WTC11 (cell line): ENCODE data around the gene PCDHGB4. TPM values are rescaled to one million over a fixed set of nuclear protein-coding genes. Genes with fewer than 3 reads are reported as not detected.
A peak's percentile ranks its signal among the peaks of the same experiment; 100 is the strongest.

Experiments
- ATAC-seq: fragments of 200-7000 bp; cut with Tn5 transposase; 2 replicates; pipeline ENCODE4 v1.10.0; 2021; ENCODE audit warnings: mild to moderate bottlenecking, moderate library complexity
- CTCF ChIA-PET: fragments of 300-600 bp; sonication (Branson Sonifier 250); formaldehyde crosslinking; loops from one replicate; lab custom pipeline; 2021; ENCODE audit warnings: antibody characterized with exemption; lab: Charles Lee
- POLR2A ChIA-PET: fragments of 350-600 bp; sonication (Branson Sonifier 250); formaldehyde crosslinking; loops from one replicate; lab custom pipeline; 2021; ENCODE audit warnings: antibody characterized with exemption; lab: Charles Lee
- DNase-seq: peaks from one replicate; pipeline ENCODE4 v3.0.0; 2021; ENCODE audit warnings: low spot score
- H3K27ac Mint-ChIP-seq: 2 replicates; pipeline ENCODE4 v1.8.0; 2021; ENCODE audit warnings: mixed read lengths
- H3K27me3 Mint-ChIP-seq: 2 replicates; pipeline ENCODE4 v1.8.0; 2021; ENCODE audit warnings: low read depth, mild to moderate bottlenecking, moderate library complexity, mixed read lengths
- H3K36me3 Mint-ChIP-seq: 2 replicates; pipeline ENCODE4 v1.8.0; 2021; ENCODE audit warnings: mixed read lengths
- H3K4me1 Mint-ChIP-seq: 2 replicates; pipeline ENCODE4 v1.8.0; 2022; ENCODE audit warnings: mixed read lengths
- H3K4me3 Mint-ChIP-seq: 2 replicates; pipeline ENCODE4 v1.8.0; 2021; ENCODE audit warnings: mild to moderate bottlenecking, moderate library complexity, mixed read lengths
- H3K9me3 Mint-ChIP-seq: 2 replicates; pipeline ENCODE4 v1.8.0; 2021; ENCODE audit warnings: mixed read lengths
- ATF6 ChIP-seq: sonication (generic); formaldehyde crosslinking; IDR thresholded peaks from 2 replicates; pipeline ENCODE4 v1.8.1; 2023; ENCODE audit warnings: mild to moderate bottlenecking, missing genetic modification reagents
- CREB1 ChIP-seq: sonication (generic); formaldehyde crosslinking; IDR thresholded peaks from 2 replicates; pipeline ENCODE4 v1.8.0; 2023; ENCODE audit warnings: mild to moderate bottlenecking, missing genetic modification reagents
- CREM ChIP-seq: sonication (generic); formaldehyde crosslinking; IDR thresholded peaks from 2 replicates; pipeline ENCODE4 v1.8.1; 2022; ENCODE audit warnings: mild to moderate bottlenecking, missing genetic modification reagents, moderate library complexity
- CTCF ChIP-seq: fragments of 200-600 bp; IDR thresholded peaks from 2 replicates; pipeline ENCODE4 v1.8.0; 2022; ENCODE audit warnings: antibody characterized with exemption
- E2F1 ChIP-seq: sonication (generic); formaldehyde crosslinking; IDR thresholded peaks from 2 replicates; pipeline ENCODE4 v1.8.0; 2022; ENCODE audit warnings: mild to moderate bottlenecking, missing genetic modification reagents
- E2F4 ChIP-seq: sonication (generic); formaldehyde crosslinking; IDR thresholded peaks from 2 replicates; pipeline ENCODE4 v1.8.1; 2022; ENCODE audit warnings: low read depth, mild to moderate bottlenecking, moderate library complexity, missing genetic modification reagents, borderline replicate concordance
- ERG ChIP-seq: fragments of 250-450 bp; sonication (Bioruptor Pico); IDR thresholded peaks from 2 replicates; pipeline ENCODE4 v1.8.0; 2021; ENCODE audit warnings: mild to moderate bottlenecking
- ESRRA ChIP-seq: sonication (generic); formaldehyde crosslinking; IDR thresholded peaks from 2 replicates; pipeline ENCODE4 v1.8.1; 2022; ENCODE audit warnings: mild to moderate bottlenecking, missing genetic modification reagents, borderline replicate concordance
- ETV6 ChIP-seq: sonication (generic); formaldehyde crosslinking; IDR thresholded peaks from 2 replicates; pipeline ENCODE4 v1.8.1; 2022; ENCODE audit warnings: mild to moderate bottlenecking, missing genetic modification reagents
- FOXP1 ChIP-seq: sonication (generic); formaldehyde crosslinking; IDR thresholded peaks from 2 replicates; pipeline ENCODE4 v1.8.0; 2022; ENCODE audit warnings: missing genetic modification reagents, mild to moderate bottlenecking, moderate library complexity, borderline replicate concordance
- HMGXB4 ChIP-seq: sonication (generic); formaldehyde crosslinking; IDR thresholded peaks from 2 replicates; pipeline ENCODE4 v1.8.1; 2023; ENCODE audit warnings: mild to moderate bottlenecking, moderate library complexity, missing genetic modification reagents
- IRF1 ChIP-seq: sonication (generic); formaldehyde crosslinking; IDR thresholded peaks from 2 replicates; pipeline ENCODE4 v1.8.0; 2023; ENCODE audit warnings: missing genetic modification reagents
- JAZF1 ChIP-seq: fragments of 250-450 bp; sonication (Bioruptor Pico); IDR thresholded peaks from 2 replicates; pipeline ENCODE4 v1.9.0; 2021; ENCODE audit warnings: moderate library complexity, mild to moderate bottlenecking, inconsistent platforms
- MLX ChIP-seq: sonication (generic); formaldehyde crosslinking; IDR thresholded peaks from 2 replicates; pipeline ENCODE4 v1.8.1; 2023; ENCODE audit warnings: mild to moderate bottlenecking, missing genetic modification reagents, moderate library complexity
- NFATC4 ChIP-seq: fragments of 250-450 bp; sonication (Bioruptor Pico); IDR thresholded peaks from 2 replicates; pipeline ENCODE4 v1.9.0; 2021; ENCODE audit warnings: mild to moderate bottlenecking
- NR3C1 ChIP-seq: sonication (generic); formaldehyde crosslinking; conservative IDR thresholded peaks from 2 replicates; pipeline ENCODE4 v1.8.1; 2023; ENCODE audit warnings: low read depth, mild to moderate bottlenecking, missing genetic modification reagents
- RORB ChIP-seq: fragments of 250-450 bp; sonication (Bioruptor Pico); IDR thresholded peaks from 2 replicates; pipeline ENCODE4 v1.9.0; 2021; ENCODE audit warnings: mild to moderate bottlenecking
- SMAD4 ChIP-seq: sonication (generic); formaldehyde crosslinking; IDR thresholded peaks from 2 replicates; pipeline ENCODE4 v1.8.0; 2022; ENCODE audit warnings: mild to moderate bottlenecking, missing genetic modification reagents
- TP53 ChIP-seq: sonication (generic); formaldehyde crosslinking; IDR thresholded peaks from 2 replicates; pipeline ENCODE4 v1.8.1; 2023; ENCODE audit warnings: mild to moderate bottlenecking, missing genetic modification reagents
- ZNF263 ChIP-seq: sonication (generic); formaldehyde crosslinking; IDR thresholded peaks from 2 replicates; pipeline ENCODE4 v1.8.1; 2022; ENCODE audit warnings: low read depth, mild to moderate bottlenecking, moderate library complexity, missing genetic modification reagents
- ZNF416 ChIP-seq: fragments of 250-450 bp; sonication (Bioruptor Pico); IDR thresholded peaks from 2 replicates; pipeline ENCODE4 v1.9.0; 2021; ENCODE audit warnings: mild to moderate bottlenecking, inconsistent platforms
- total RNA-seq: library from RNA; stranded (reverse); gene quantifications from 3 replicates; pipeline ENCODE4 v1.2.3, GENCODE V29; 2021

The PCDHGB4 gene
- total RNA-seq, 1 experiment from 2014 or later, result 9.1 TPM

- ATAC-seq (peak; percentile 79), DNase-seq (peak; percentile 89)
- H3K27me3 Mint-ChIP-seq, result peaks cover 21% of the 10 kb centered on the region
- ChIA-PET POLR2A (interaction anchor here (0.5 to 1.2 kb wide), 5 partner anchors 10 to 436 kb away, joined by 3 to 6 read pairs (median 5); partner anchors contain the start of genes PCDHB15 and PCDHGB6), CTCF (interaction anchor here (0.6 to 3.4 kb wide), 52 partner anchors 9 to 282 kb away, joined by 3 to 69 read pairs (median 6); partner anchors contain the start of genes PCDHB14, PCDHB15, PCDHB16 and PCDHB5)
- H3K4me3 Mint-ChIP-seq, result peak within 1 kb of the TSS; percentile 91
- H3K9me3 Mint-ChIP-seq, result peaks cover 39% of the 10 kb centered on the region
- H3K27ac Mint-ChIP-seq, result peak within 1 kb of the TSS; percentile 46
- H3K36me3 Mint-ChIP-seq, result peaks cover 58% of the 10 kb centered on the region
- 0 out of 2 replicates have a peak, but pooled peaks have one; percentile 25 for TF ChIP-seq FOXP1
- TF ChIP-seq ETV6 (CRISPR knock-in tag), result 0 out of 2 replicates have a peak, but pooled peaks have one; percentile 23
- peak; percentile 70; the same call in 1 of the 2 replicates for TF ChIP-seq CTCF
- 0 out of 2 replicates have a peak, but pooled peaks have one; percentile 13 for TF ChIP-seq CREM (CRISPR knock-in tag)
- TF ChIP-seq HMGXB4, result peak; percentile 80
- H3K4me1 Mint-ChIP-seq, result peaks cover 38% of the 10 kb centered on the region
These were observed 30.1 kb downstream of the PCDHGB4 start, which contains the start of gene PCDHGB7 for GRCh38 chr5:141417494-141418172. PCDHGB7 (plus strand) TSS chr5:141417677; CDS start chr5:141417860, 183 bp downstream.

- Mint-ChIP-seq H3K27ac (no peak overlapping the region), H3K9me3 (peaks cover 36% of the 10 kb centered on the region), H3K4me3 (peak overlapping the region; percentile 91), H3K4me1 (peaks cover 34% of the 10 kb centered on the region), H3K27me3 (peaks cover 17% of the 10 kb centered on the region), H3K36me3 (peaks cover 61% of the 10 kb centered on the region)
- ATAC-seq (no peak), DNase-seq (no peak)
- CTCF ChIA-PET, result interaction anchor here (0.6 to 3.6 kb wide), 15 partner anchors 11 to 145 kb away, joined by 4 to 131 read pairs (median 14); partner anchors contain the start of genes PCDHGA12, PCDHGA9 and PCDHGC3
- POLR2A ChIA-PET, result interaction anchor here (1.4 kb wide), 1 partner anchor 145 kb away, joined by 4 read pairs; no protein-coding TSS in a partner anchor
- TF ChIP-seq ATF6, result no peak
- TF ChIP-seq CREB1, result no peak
- no peak for TF ChIP-seq NFATC4
- no peak for TF ChIP-seq RORB (CRISPR knock-in tag)
- TF ChIP-seq MLX (CRISPR knock-in tag), result no peak
- no peak for TF ChIP-seq JAZF1 (CRISPR knock-in tag)
- no peak for TF ChIP-seq ZNF416 (CRISPR knock-in tag)
- no peak for TF ChIP-seq IRF1 (CRISPR knock-in tag)
- no peak for TF ChIP-seq NR3C1 (CRISPR knock-in tag)
- no peak for TF ChIP-seq ZNF263 (CRISPR knock-in tag)
- no peak for TF ChIP-seq ERG (CRISPR knock-in tag)
- no peak for TF ChIP-seq E2F1 (CRISPR knock-in tag)
- no peak for TF ChIP-seq TP53 (CRISPR knock-in tag)
- TF ChIP-seq ESRRA (CRISPR knock-in tag), result no peak
- TF ChIP-seq SMAD4, result no peak
- TF ChIP-seq E2F4 (CRISPR knock-in tag), result no peak
These were observed 31.8 kb downstream of the PCDHGB4 start for GRCh38 chr5:141419074-141419880.
